ENCODE data around the gene MRTFA.

Gene MRTFA

DNA sequence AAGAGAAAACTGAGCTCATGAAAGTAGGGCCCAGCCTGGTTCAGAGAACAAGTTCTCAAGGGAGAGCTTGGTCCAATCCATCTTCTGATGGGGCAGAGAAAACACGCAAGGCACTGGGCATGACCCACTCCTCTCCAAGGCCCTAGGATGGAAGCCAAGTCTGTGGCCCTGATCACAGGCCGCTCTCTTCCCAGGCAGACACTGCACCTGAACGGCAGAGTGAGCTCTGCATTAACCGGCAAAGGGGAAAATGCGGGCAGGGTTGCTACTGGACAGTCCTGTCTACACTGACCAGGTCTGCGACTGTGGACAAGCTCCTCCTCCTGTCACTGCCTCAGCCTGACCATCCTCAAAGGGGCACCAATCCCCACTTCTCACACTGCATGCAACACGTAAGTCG is 216.8 kb downstream of the MRTFA start:
- H3K4me3 ChIP-seq (ENCODE audit: low read length), result no peak overlapping the region
- DNase-seq (ENCODE audit: low read depth), result no peak
- TF ChIP-seq, protein P1, sequence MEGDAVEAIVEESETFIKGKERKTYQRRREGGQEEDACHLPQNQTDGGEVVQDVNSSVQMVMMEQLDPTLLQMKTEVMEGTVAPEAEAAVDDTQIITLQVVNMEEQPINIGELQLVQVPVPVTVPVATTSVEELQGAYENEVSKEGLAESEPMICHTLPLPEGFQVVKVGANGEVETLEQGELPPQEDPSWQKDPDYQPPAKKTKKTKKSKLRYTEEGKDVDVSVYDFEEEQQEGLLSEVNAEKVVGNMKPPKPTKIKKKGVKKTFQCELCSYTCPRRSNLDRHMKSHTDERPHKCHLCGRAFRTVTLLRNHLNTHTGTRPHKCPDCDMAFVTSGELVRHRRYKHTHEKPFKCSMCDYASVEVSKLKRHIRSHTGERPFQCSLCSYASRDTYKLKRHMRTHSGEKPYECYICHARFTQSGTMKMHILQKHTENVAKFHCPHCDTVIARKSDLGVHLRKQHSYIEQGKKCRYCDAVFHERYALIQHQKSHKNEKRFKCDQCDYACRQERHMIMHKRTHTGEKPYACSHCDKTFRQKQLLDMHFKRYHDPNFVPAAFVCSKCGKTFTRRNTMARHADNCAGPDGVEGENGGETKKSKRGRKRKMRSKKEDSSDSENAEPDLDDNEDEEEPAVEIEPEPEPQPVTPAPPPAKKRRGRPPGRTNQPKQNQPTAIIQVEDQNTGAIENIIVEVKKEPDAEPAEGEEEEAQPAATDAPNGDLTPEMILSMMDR (conservative IDR thresholded peaks at IDR 0.05; ENCODE audit: low read length), result no peak

DNA sequence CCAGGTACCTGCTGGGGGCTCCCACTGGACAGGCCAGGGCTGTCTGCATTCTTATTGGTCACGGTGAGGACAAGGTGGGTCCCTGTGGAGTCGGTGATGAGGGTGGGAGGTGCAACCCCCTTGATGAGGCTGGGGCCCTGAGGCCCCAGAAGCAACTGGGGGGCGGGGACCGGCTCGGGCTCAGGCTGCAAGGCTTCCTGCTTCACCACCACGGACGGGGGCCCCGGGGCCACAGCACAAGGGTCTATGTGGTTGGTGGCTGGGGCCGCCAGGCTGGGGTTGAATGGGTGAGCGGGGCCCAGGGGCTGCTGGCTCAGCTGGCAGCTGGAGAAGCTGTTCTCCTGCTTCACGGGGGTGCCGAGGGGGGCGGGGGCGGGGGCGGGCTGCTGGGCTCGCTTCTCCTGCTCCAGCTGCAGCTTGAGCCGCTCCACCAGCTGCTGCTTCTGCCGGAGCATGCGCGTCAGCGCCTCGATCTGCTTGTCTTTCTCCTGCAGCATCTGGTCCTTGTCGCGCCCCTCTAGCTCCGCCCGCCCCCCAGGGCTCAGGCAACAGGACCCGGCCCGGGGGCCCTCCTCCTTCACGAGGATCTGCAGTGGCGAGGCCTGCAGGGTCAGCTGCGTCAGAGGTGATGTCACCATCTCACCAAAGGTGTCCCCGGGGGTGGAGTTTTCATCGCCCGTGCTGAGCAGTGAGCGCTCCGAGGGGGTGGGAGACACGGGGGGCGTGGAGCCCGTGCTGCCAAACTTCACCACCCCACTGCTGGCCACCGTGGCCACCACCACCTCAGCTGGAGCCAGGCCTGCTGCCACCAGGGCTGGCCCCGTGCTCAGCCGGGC is 217.9 kb downstream of the MRTFA start:
- H3K4me3 ChIP-seq (ENCODE audit: low read length), result no peak overlapping the region
- DNase-seq (ENCODE audit: low read depth), result no peak
- TF ChIP-seq, protein P1 (conservative IDR thresholded peaks at IDR 0.05; ENCODE audit: low read length), result no peak

DNA sequence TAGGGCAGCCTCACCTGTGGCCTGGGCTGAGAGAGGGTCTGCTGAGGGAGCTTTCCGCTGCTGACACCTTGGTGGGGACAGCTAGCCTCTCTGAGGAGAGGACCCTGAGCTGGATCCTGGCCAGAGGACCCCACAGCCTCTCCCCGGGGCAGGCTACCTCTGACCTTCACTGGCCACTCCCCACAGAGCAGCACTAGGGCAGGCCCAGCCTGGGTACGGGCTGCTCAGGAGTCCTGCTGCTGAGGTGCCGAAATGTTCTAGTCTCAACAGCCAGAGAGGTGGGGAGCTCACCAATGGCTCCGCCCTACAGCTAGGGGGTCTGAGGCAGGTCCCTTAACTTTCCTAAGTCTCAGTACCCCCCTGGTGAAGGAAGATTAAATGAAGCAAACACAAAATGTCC is 218.6 kb downstream of the MRTFA start:
- no peak overlapping the region for H3K4me3 ChIP-seq (ENCODE audit: low read length)
- TF ChIP-seq, protein P1 (conservative IDR thresholded peaks at IDR 0.05; ENCODE audit: low read length), result no peak
- DNase-seq (ENCODE audit: low read depth), result no peak

DNA sequence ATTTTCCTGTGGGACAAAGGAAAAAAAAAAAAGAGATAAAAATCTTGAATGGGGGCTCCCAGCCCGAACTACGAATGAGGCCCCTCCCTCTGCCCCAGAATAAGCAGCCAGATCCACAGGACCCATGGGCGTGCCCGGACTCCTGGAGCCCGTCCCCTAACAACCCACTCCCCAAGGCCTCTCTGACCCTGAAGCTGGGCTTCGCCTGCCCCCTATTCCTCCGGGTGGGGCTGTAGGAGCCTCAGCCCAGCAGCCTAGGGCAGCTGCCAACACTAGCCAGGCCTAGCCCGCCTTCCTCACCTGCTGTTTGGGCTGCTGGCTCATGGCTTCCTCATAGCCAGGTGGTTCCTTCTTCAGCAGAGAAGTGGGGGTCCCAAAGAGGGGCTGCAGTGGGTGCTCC is 219.5 kb downstream of the MRTFA start:
- H3K4me3 ChIP-seq (ENCODE audit: low read length), result no peak overlapping the region
- TF ChIP-seq, protein P1 (conservative IDR thresholded peaks at IDR 0.05; ENCODE audit: low read length), result no peak
- DNase-seq (ENCODE audit: low read depth), result no peak

DNA sequence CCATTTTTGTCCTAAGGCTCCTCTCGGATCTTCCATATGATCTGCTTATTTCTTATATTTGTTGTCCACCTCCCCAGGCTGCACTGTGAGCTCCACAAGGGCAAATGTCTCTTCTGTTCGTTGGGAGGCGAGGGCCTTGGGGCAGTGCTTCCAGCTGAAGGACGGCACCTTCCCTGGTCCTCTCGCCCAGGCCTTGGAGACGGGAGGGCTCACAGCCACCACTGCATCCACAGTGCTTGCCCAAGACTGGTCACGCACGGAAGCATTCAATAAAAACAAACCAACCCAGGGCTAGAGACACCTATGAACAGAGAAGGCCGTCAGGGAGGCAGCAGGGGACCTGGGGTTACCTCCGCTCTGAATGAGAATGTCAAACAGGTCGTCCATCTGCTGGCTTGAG is 219.9 kb downstream of the MRTFA start:
- DNase-seq (ENCODE audit: low read depth), result no peak
- H3K4me3 ChIP-seq (ENCODE audit: low read length), result no peak overlapping the region
- TF ChIP-seq, protein P1 (conservative IDR thresholded peaks at IDR 0.05; ENCODE audit: low read length), result no peak

DNA sequence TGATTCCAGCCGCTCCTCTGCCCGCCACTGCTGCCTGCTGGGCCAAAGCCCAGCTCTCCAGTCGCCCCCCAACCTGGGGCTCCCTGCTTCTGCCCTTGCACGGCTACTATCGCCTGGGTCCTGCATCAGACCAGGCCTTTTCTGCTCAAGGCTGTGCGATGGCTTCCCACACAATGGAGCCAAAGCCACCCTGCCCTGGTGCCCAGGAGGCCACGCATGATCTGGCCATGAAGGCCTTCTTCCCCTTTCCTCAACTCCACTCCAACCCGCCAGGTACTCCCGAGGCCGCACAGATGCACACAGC is 220.3 kb downstream of the MRTFA start:
- H3K4me3 ChIP-seq (ENCODE audit: low read length), result no peak overlapping the region
- TF ChIP-seq, protein P1 (conservative IDR thresholded peaks at IDR 0.05; ENCODE audit: low read length), result no peak
- no peak for DNase-seq (ENCODE audit: low read depth)

DNA sequence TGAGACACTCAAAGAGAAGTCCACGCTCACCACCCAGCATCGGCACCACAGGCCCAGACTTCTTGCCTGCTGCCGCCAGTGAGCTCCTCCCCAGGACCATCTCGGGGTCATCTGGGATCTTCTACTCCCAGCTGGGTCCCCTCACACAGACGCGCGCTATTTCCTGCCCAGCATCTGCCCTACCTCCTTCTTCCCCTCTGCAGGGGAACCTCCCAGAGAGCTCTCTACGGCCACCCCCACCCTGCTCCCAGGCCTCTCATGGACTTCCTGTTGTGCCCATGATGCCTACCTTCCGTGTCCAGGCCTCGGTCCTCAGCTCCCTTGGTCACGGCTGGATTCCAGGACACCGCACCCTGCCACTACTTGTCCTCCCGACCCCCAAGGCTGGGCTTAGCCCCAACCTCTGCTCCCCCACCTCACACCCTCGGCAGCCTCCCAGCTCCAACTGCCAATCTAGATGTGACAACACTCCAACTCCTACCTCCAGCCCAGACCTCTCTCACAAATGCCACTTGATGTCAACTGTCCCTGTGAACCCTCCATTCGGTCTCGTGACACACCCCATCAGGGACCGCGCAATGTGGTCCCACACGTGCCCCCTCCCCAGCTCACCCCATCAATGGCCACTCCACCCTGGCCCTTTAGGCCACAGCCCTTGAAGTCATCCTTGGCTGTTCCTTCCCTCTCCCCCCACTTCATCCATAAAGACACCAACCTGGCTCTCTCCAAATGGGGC is 220.8 kb downstream of the MRTFA start:
- no peak for DNase-seq (ENCODE audit: low read depth)
- TF ChIP-seq, protein P1 (conservative IDR thresholded peaks at IDR 0.05; ENCODE audit: low read length), result no peak
- H3K4me3 ChIP-seq (ENCODE audit: low read length), result no peak overlapping the region
